ENCODE measurements around the gene NR2E3. TPM values are rescaled to one million over a fixed set of nuclear protein-coding genes. Genes with fewer than 3 reads are reported as not detected.
A peak's percentile ranks its signal among the peaks of the same experiment; 100 is the strongest.

The NR2E3 gene
- total RNA-seq, 1 donor from 2014 or later, result not detected

DNA sequence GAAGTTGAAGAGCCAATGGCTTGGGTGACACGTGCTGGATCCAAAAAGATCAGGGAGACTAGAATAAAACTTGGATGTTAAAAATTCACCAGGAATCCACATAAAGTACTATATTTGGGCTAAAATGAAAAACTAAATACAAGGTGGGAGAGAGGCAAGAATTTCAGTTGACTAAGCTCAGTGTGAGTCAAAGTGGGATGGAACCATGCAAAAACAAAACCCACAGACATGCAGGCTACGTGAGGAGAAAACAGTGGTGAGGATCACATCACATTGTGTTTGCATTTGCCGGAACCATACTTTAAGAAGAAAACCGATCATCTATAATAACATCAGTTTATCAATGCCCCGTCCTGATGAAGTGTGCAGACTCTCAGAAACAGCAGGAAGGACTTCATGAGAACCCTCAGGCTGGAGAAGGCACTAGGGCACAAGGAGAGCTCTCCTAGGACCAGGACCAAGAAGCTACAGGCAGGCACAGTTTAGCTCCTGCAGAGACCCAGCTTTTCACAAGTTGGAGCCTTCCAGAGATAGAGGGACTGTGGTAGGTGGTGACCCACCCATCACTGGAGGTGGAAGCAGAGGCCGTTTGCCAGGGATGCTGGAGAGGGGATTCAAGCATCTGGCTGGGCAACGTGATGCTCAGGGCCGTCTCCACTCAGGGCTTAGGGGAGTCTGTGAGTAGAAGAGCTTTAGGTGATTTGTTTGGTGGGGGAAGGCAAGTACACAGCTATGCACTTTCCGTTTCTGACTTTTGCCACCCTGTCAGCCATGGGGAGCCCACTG, 29.0 kb upstream of the NR2E3 start:
- peaks cover 10 to 38% of the 10 kb centered on the region in 2 donors for H3K4me1 ChIP-seq
- H3K27ac ChIP-seq, result peak overlapping the region; percentile 75 to 85
- intact Hi-C loops (cut with DNase I), result loop anchor here (5.0 kb wide), 1 partner anchor 39 kb away; no protein-coding TSS in a partner anchor
- no peaks in the 10 kb centered on the region for H3K9me3 ChIP-seq
- DNase-seq (ENCODE audit: low spot score in 2 of 2), result no peak
- H3K27me3 ChIP-seq, result no peaks in the 10 kb centered on the region
- TF ChIP-seq, protein P1, sequence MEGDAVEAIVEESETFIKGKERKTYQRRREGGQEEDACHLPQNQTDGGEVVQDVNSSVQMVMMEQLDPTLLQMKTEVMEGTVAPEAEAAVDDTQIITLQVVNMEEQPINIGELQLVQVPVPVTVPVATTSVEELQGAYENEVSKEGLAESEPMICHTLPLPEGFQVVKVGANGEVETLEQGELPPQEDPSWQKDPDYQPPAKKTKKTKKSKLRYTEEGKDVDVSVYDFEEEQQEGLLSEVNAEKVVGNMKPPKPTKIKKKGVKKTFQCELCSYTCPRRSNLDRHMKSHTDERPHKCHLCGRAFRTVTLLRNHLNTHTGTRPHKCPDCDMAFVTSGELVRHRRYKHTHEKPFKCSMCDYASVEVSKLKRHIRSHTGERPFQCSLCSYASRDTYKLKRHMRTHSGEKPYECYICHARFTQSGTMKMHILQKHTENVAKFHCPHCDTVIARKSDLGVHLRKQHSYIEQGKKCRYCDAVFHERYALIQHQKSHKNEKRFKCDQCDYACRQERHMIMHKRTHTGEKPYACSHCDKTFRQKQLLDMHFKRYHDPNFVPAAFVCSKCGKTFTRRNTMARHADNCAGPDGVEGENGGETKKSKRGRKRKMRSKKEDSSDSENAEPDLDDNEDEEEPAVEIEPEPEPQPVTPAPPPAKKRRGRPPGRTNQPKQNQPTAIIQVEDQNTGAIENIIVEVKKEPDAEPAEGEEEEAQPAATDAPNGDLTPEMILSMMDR (IDR thresholded peaks at IDR 0.05), result no peak
- H3K36me3 ChIP-seq, result no peaks in the 10 kb centered on the region
- no peak overlapping the region for H3K4me3 ChIP-seq

DNA sequence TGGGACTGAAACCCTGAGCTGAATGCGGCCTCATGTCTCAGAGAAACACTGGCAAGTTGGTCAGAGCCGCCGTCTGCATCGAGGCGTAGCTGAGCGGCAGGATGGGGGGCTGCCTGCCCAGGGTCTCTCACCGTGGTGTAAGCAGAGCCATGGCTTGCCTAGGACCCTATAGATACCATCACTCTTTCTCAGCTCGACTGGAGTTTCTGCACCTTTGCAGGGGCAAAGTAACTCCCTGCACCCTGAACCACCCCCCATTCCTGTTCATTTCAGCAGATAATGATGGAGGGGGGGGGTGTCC, 28.4 kb upstream of the NR2E3 start:
- intact Hi-C loops (cut with DNase I), result loop anchor here (5.0 kb wide), 1 partner anchor 40 kb away; no protein-coding TSS in a partner anchor
- TF ChIP-seq, protein P1 (IDR thresholded peaks at IDR 0.05), result no peak
- peaks cover 10 to 38% of the 10 kb centered on the region in 2 donors for H3K4me1 ChIP-seq

DNA sequence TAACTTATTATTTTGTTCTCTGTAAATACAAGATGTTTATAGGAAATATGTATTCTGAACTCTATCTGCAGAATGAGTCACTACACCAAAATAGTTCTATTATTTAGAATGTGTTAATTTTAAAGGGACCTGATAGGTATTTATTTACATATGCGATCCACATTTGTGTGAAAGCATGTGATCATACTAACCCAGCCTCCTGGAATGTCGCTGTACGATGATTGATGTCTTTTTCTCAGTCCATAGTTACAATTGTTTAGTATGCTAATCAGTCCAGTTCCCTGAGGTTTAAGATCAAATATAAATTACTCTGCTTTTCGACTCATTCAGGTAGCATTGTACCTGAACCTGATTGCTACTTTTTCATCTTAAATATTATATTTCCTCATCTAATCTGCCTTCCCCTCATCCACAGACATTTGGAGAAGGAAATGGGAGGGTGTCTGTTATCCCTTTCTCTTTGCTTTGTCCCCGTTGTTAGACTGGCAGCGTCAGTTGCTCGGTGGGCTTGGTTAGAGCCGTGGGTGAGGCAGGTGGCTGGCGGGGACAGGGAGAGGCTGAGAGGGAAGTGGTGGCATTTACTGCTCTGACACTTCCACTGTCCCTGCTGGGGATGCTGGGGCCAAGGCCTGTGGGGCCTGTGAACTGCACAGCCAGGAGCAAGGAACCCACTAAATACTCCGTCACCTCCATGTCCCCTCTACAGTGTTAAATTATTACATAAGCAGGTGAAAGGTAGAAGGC, 27.8 kb upstream of the NR2E3 start:
- peaks cover 10 to 38% of the 10 kb centered on the region in 2 donors for H3K4me1 ChIP-seq
- H3K36me3 ChIP-seq, result no peaks in the 10 kb centered on the region
- no peak overlapping the region for H3K4me3 ChIP-seq
- TF ChIP-seq, protein P1 (IDR thresholded peaks at IDR 0.05), result no peak
- H3K27me3 ChIP-seq, result no peaks in the 10 kb centered on the region
- peak overlapping the region; percentile 75 to 85 for H3K27ac ChIP-seq
- intact Hi-C loops (cut with DNase I), result loop anchor here (5.0 kb wide), 1 partner anchor 40 kb away; no protein-coding TSS in a partner anchor
- DNase-seq (ENCODE audit: low spot score in 2 of 2), result no peak
- no peaks in the 10 kb centered on the region for H3K9me3 ChIP-seq

More for the DNA sequence above, 28.4 kb upstream of the NR2E3 start:
- Histone ChIP-seq H3K9me3 (no peaks in the 10 kb centered on the region), H3K4me3 (no peak overlapping the region), H3K36me3 (no peaks in the 10 kb centered on the region), H3K27ac (peak overlapping the region; percentile 75 to 85), H3K27me3 (no peaks in the 10 kb centered on the region)
- DNase-seq (ENCODE audit: low spot score in 2 of 2), result no peak

DNA sequence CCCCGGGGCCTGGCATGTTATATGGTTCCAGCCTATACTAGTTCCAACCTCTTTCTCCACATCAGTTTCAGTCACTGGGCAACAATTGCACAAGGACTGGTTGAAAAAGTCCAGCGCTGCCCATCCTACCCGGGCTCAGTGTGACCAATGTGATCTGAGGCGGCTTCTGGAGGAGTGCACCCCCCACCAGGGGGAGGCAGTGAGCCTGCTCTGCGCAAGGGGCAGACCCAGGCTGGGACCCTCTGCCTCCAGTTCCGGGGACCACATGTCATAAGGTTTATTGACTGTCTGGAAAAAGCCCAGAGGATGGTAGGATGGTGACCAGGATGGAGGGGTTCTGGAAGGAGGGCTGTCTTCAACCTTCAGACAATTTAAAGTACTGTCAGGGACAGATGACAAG, 25.6 kb upstream of the NR2E3 start:
- intact Hi-C loops (cut with DNase I), result loop anchor here (5.0 kb wide), 1 partner anchor 42 kb away; no protein-coding TSS in a partner anchor
- DNase-seq (ENCODE audit: low spot score in 2 of 2), result peak in 1 of 2 donors; percentile 38
- TF ChIP-seq, protein P1 (IDR thresholded peaks at IDR 0.05), result peak in 2 of 3 experiments; percentile 6 to 20
- Histone ChIP-seq H3K4me3 (no peak overlapping the region), H3K9me3 (no peaks in the 10 kb centered on the region), H3K27ac (no peak overlapping the region), H3K27me3 (no peaks in the 10 kb centered on the region), H3K4me1 (peaks cover 10 to 33% of the 10 kb centered on the region in 2 donors), H3K36me3 (no peaks in the 10 kb centered on the region)

DNA sequence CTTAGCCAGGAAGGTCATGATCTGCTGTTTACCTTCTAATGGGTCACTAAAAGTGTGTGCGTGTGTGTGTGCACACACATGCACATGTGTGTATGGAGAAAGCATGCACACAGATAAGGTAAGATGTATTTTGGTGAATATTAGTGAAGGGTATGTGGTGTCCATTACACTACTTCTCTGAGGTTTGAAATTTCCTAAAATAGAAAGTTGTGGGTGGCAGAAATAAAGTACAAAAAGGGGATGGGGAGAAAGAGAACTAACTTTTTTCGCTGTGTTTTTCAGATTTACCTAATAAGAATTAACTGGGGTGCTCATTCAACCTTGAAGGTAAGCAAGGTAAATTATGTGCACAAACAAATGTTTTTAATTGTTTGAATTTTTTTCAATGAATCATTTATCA, 24.4 kb upstream of the NR2E3 start:
- TF ChIP-seq, protein P1 (IDR thresholded peaks at IDR 0.05), result no peak
- intact Hi-C loops (cut with DNase I), result no loop called here
- no peak for DNase-seq (ENCODE audit: low spot score in 2 of 2)
- Histone ChIP-seq H3K36me3 (no peaks in the 10 kb centered on the region), H3K27ac (no peak overlapping the region), H3K27me3 (no peaks in the 10 kb centered on the region), H3K4me1 (peaks cover 10 to 25% of the 10 kb centered on the region in 2 donors), H3K4me3 (no peak overlapping the region), H3K9me3 (no peaks in the 10 kb centered on the region)
